WTC11 (cell line): ENCODE data around the gene TLR3. TPM values are rescaled to one million over a fixed set of nuclear protein-coding genes. Genes with fewer than 3 reads are reported as not detected.
A peak's percentile ranks its signal among the peaks of the same experiment; 100 is the strongest.

Source experiments
- ATAC-seq: fragments of 200-7000 bp; cut with Tn5 transposase; 2 replicates; pipeline ENCODE4 v1.10.0; 2021; ENCODE audit warnings: mild to moderate bottlenecking, moderate library complexity
- CTCF ChIA-PET: fragments of 300-600 bp; sonication (Branson Sonifier 250); formaldehyde crosslinking; loops from one replicate; lab custom pipeline; 2021; ENCODE audit warnings: antibody characterized with exemption; lab: Charles Lee
- POLR2A ChIA-PET: fragments of 350-600 bp; sonication (Branson Sonifier 250); formaldehyde crosslinking; loops from one replicate; lab custom pipeline; 2021; ENCODE audit warnings: antibody characterized with exemption; lab: Charles Lee
- DNase-seq: peaks from one replicate; pipeline ENCODE4 v3.0.0; 2021; ENCODE audit warnings: low spot score
- H3K27ac Mint-ChIP-seq: 2 replicates; pipeline ENCODE4 v1.8.0; 2021; ENCODE audit warnings: mixed read lengths
- H3K27me3 Mint-ChIP-seq: 2 replicates; pipeline ENCODE4 v1.8.0; 2021; ENCODE audit warnings: low read depth, mild to moderate bottlenecking, moderate library complexity, mixed read lengths
- H3K36me3 Mint-ChIP-seq: 2 replicates; pipeline ENCODE4 v1.8.0; 2021; ENCODE audit warnings: mixed read lengths
- H3K4me1 Mint-ChIP-seq: 2 replicates; pipeline ENCODE4 v1.8.0; 2022; ENCODE audit warnings: mixed read lengths
- H3K4me3 Mint-ChIP-seq: 2 replicates; pipeline ENCODE4 v1.8.0; 2021; ENCODE audit warnings: mild to moderate bottlenecking, moderate library complexity, mixed read lengths
- H3K9me3 Mint-ChIP-seq: 2 replicates; pipeline ENCODE4 v1.8.0; 2021; ENCODE audit warnings: mixed read lengths
- CREB1 ChIP-seq: sonication (generic); formaldehyde crosslinking; IDR thresholded peaks from 2 replicates; pipeline ENCODE4 v1.8.0; 2023; ENCODE audit warnings: mild to moderate bottlenecking, missing genetic modification reagents
- FOXK1 ChIP-seq: sonication (generic); formaldehyde crosslinking; IDR thresholded peaks from 2 replicates; pipeline ENCODE4 v1.8.0; 2022; ENCODE audit warnings: mild to moderate bottlenecking, moderate library complexity, missing genetic modification reagents
- SMAD4 ChIP-seq: sonication (generic); formaldehyde crosslinking; IDR thresholded peaks from 2 replicates; pipeline ENCODE4 v1.8.0; 2022; ENCODE audit warnings: mild to moderate bottlenecking, missing genetic modification reagents
- total RNA-seq: library from RNA; stranded (reverse); gene quantifications from 3 replicates; pipeline ENCODE4 v1.2.3, GENCODE V29; 2021
- TF ChIP-seq, protein P1 (sequence below): sonication (generic); formaldehyde crosslinking; IDR thresholded peaks from 2 replicates; pipeline ENCODE4 v1.8.1; 2022; ENCODE audit warnings: low read depth, missing genetic modification reagents, borderline replicate concordance
- TF ChIP-seq, protein P2 (sequence below): fragments of 250-450 bp; sonication (Bioruptor Pico); IDR thresholded peaks from 2 replicates; pipeline ENCODE4 v1.9.0; 2021; ENCODE audit warnings: mild to moderate bottlenecking
- TF ChIP-seq, protein P3 (sequence below): fragments of 250-450 bp; sonication (Bioruptor Pico); conservative IDR thresholded peaks from 2 replicates; pipeline ENCODE4 v1.9.0; 2021; ENCODE audit warnings: mild to moderate bottlenecking
- TF ChIP-seq, protein P4 (sequence below): sonication (generic); formaldehyde crosslinking; conservative IDR thresholded peaks from 2 replicates; pipeline ENCODE4 v1.8.1; 2022; ENCODE audit warnings: mild to moderate bottlenecking, missing genetic modification reagents
- TF ChIP-seq, protein P5 (sequence below): sonication (generic); formaldehyde crosslinking; IDR thresholded peaks from 2 replicates; pipeline ENCODE4 v1.8.1; 2022; ENCODE audit warnings: mild to moderate bottlenecking, moderate library complexity, missing genetic modification reagents
- TF ChIP-seq, protein P6 (sequence below): sonication (generic); formaldehyde crosslinking; IDR thresholded peaks from 2 replicates; pipeline ENCODE4 v1.8.0; 2022; ENCODE audit warnings: mild to moderate bottlenecking, missing genetic modification reagents

The TLR3 gene
- total RNA-seq, 1 experiment from 2014 or later = 1.8 TPM

DNA sequence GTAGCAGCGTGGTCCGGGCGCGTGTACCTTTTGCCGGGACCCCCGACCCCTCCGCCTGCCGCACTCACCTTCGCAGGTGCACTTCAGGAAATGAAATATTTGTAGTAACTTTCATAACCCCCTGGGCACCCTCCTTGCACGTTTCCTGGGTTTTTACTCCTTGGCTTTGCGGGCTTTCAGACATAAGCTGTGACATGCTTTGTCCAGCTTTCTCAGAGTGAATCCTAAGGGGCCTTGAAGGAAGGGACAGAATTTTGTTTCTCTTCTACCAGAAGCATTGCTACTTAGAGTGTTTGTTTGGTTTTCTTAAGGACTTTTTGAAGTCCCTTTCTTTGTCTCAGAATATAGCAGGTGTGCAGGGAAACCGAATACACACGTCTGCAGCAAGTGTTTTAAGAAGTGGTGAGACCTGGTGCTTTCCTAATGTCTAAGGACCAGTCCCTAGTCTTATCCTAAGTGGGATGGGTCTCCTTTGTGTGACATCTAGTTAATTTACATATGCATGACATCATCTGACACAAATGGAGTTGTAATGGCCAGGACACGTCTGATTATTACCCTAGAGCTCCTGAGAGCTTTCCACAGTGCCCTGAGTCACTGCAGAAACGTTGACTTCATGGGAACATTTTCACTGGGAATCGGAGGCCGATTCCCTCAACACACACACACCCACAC, 36.8 kb downstream of the TLR3 start:
- Mint-ChIP-seq H3K27ac (0 out of 2 replicates have a peak overlapping the region, but pooled peaks have one; percentile 29), H3K36me3 (peaks cover 5% of the 10 kb centered on the region; the same call in 1 of the 2 replicates), H3K27me3 (peaks cover 42% of the 10 kb centered on the region), H3K9me3 (peaks cover 5% of the 10 kb centered on the region), H3K4me3 (peak overlapping the region; percentile 80), H3K4me1 (peaks cover 36% of the 10 kb centered on the region)
- POLR2A ChIA-PET = no interaction called here
- DNase-seq (no peak), ATAC-seq (peak; percentile 5; the same call in 1 of the 2 replicates)
- CTCF ChIA-PET = interaction anchor here (1.0 to 2.3 kb wide), 2 partner anchors 38 to 68 kb away, joined by 3 to 6 read pairs; no protein-coding TSS in a partner anchor
- TF ChIP-seq SMAD4 (no peak), FOXK1 (CRISPR knock-in tag) (0 out of 2 replicates have a peak, but pooled peaks have one; percentile 27)

DNA sequence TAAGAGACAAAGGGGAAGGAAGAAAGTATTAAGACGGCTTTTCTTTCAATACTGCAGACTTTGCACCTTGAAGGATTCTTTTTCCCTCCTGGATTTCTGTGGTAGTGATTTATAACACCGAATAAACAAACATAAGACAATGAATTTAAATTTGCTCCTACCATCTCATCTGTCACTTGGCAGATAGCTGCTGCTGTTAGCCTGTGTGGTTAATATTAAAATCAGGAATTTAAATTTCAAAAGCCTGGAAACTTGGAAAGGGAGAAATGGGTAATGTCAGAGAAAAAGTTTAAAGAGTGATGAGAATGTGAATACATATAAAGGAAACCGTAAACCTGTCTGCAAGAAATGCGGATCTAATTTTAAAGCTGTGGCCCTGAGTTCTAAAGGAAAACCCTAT, 39.0 kb downstream of the TLR3 start:
- TF ChIP-seq, protein P1, sequence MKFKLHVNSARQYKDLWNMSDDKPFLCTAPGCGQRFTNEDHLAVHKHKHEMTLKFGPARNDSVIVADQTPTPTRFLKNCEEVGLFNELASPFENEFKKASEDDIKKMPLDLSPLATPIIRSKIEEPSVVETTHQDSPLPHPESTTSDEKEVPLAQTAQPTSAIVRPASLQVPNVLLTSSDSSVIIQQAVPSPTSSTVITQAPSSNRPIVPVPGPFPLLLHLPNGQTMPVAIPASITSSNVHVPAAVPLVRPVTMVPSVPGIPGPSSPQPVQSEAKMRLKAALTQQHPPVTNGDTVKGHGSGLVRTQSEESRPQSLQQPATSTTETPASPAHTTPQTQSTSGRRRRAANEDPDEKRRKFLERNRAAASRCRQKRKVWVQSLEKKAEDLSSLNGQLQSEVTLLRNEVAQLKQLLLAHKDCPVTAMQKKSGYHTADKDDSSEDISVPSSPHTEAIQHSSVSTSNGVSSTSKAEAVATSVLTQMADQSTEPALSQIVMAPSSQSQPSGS (CRISPR knock-in tag) = no peak
- TF ChIP-seq, protein P2, sequence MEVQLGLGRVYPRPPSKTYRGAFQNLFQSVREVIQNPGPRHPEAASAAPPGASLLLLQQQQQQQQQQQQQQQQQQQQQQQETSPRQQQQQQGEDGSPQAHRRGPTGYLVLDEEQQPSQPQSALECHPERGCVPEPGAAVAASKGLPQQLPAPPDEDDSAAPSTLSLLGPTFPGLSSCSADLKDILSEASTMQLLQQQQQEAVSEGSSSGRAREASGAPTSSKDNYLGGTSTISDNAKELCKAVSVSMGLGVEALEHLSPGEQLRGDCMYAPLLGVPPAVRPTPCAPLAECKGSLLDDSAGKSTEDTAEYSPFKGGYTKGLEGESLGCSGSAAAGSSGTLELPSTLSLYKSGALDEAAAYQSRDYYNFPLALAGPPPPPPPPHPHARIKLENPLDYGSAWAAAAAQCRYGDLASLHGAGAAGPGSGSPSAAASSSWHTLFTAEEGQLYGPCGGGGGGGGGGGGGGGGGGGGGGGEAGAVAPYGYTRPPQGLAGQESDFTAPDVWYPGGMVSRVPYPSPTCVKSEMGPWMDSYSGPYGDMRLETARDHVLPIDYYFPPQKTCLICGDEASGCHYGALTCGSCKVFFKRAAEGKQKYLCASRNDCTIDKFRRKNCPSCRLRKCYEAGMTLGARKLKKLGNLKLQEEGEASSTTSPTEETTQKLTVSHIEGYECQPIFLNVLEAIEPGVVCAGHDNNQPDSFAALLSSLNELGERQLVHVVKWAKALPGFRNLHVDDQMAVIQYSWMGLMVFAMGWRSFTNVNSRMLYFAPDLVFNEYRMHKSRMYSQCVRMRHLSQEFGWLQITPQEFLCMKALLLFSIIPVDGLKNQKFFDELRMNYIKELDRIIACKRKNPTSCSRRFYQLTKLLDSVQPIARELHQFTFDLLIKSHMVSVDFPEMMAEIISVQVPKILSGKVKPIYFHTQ (CRISPR knock-in tag) = no peak
- TF ChIP-seq, protein P3, sequence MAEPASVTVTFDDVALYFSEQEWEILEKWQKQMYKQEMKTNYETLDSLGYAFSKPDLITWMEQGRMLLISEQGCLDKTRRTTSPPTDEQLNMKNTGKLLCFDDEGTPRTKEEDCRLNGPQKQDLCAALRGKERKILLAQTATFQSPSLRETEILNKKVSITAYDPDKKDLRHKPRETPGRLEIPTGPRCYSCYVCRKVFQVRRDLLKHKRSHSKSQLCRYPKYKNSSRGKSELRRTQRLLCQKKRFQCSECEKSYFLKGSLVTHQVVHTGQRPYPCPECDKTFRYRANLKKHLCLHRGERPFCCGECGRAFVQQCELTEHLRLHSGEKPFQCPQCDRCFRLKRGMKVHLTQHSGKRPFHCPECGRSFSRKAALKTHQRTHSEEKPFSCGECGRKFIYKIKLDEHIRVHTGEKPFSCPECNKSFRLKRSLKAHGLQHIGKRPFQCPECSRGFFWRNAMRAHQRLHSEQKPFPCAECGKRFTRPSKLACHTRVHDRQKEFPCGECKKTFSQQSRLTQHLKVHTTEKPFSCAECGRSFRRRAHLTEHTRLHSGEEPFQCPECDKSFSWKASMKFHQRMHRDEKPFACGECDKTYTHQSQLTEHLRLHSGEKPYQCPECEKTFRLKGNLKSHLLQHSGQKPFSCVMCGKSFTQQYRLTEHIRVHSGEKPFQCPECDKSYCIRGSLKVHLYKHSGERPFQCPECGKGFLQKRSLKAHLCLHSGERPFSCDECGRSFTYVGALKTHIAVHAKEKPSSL (CRISPR knock-in tag) = no peak
- TF ChIP-seq CREB1 (CRISPR knock-in tag) = no peak
- no peak overlapping the region for H3K4me3 Mint-ChIP-seq
- ChIA-PET CTCF (interaction anchor here (0.6 to 1.2 kb wide), 3 partner anchors 9 to 28 kb away, joined by 3 to 6 read pairs (median 3); no protein-coding TSS in a partner anchor), POLR2A (no interaction called here)
- DNase-seq = no peak
- peaks cover 36% of the 10 kb centered on the region for H3K4me1 Mint-ChIP-seq
- H3K9me3 Mint-ChIP-seq = peaks cover 5% of the 10 kb centered on the region
- H3K36me3 Mint-ChIP-seq = peaks cover 5% of the 10 kb centered on the region; the same call in 1 of the 2 replicates
- no peak for ATAC-seq
- peaks cover 29% of the 10 kb centered on the region for H3K27me3 Mint-ChIP-seq
- H3K27ac Mint-ChIP-seq = peak overlapping the region; percentile 50; the same call in 1 of the 2 replicates

DNA sequence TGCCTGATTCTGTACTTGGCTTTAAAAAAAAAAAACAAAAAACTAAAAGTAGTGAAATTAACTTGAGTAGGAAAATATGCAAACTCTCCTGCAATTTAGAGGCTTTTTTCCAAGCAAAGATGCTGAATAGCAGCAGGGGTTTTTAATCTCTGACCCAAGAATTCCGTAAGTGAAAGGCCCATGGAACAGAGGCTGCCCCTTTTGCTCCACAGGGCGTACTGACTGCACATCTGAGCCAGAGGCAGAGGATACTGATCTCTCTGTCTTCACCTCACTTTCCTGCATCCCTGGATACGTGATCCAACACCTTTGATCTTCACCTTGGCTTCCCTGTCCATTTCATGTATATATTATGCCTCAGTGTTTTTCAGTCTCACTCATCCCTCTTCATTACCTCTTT, 39.4 kb downstream of the TLR3 start:
- H3K4me3 Mint-ChIP-seq = no peak overlapping the region
- H3K9me3 Mint-ChIP-seq = peaks cover 5% of the 10 kb centered on the region
- CTCF ChIA-PET = interaction anchor here (0.6 to 1.2 kb wide), 3 partner anchors 9 to 28 kb away, joined by 3 to 6 read pairs (median 3); no protein-coding TSS in a partner anchor
- TF ChIP-seq, protein P4, sequence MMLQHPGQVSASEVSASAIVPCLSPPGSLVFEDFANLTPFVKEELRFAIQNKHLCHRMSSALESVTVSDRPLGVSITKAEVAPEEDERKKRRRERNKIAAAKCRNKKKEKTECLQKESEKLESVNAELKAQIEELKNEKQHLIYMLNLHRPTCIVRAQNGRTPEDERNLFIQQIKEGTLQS (CRISPR knock-in tag) = no peak
- TF ChIP-seq, protein P5, sequence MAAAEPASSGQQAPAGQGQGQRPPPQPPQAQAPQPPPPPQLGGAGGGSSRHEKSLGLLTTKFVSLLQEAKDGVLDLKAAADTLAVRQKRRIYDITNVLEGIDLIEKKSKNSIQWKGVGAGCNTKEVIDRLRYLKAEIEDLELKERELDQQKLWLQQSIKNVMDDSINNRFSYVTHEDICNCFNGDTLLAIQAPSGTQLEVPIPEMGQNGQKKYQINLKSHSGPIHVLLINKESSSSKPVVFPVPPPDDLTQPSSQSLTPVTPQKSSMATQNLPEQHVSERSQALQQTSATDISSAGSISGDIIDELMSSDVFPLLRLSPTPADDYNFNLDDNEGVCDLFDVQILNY = no peak
- TF ChIP-seq, protein P6, sequence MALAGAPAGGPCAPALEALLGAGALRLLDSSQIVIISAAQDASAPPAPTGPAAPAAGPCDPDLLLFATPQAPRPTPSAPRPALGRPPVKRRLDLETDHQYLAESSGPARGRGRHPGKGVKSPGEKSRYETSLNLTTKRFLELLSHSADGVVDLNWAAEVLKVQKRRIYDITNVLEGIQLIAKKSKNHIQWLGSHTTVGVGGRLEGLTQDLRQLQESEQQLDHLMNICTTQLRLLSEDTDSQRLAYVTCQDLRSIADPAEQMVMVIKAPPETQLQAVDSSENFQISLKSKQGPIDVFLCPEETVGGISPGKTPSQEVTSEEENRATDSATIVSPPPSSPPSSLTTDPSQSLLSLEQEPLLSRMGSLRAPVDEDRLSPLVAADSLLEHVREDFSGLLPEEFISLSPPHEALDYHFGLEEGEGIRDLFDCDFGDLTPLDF = no peak
- TF ChIP-seq, protein P2 (CRISPR knock-in tag) = no peak
- peaks cover 24% of the 10 kb centered on the region for H3K27me3 Mint-ChIP-seq
- peak overlapping the region; percentile 51; the same call in 1 of the 2 replicates for H3K27ac Mint-ChIP-seq
- ATAC-seq (no peak), DNase-seq (no peak)
- peaks cover 36% of the 10 kb centered on the region for H3K4me1 Mint-ChIP-seq
- peaks cover 5% of the 10 kb centered on the region; the same call in 1 of the 2 replicates for H3K36me3 Mint-ChIP-seq
- POLR2A ChIA-PET = no interaction called here
